Mucosa of gallbladder (tissue), 1 donor: ENCODE data around the gene ZNF555. TPM values are rescaled to one million over a fixed set of nuclear protein-coding genes. Genes with fewer than 3 reads are reported as not detected.

Experiments used
- DNase-seq: peaks from one replicate; pipeline ENCODE4 v3.0.0-alpha.2; 2020; ENCODE audit warnings: low spot score
- total RNA-seq: library from RNA; stranded (reverse); gene quantifications from one replicate; pipeline ENCODE4 v1.2.1, GENCODE V29; 2021
- donor health status: DM: no; HTN: no; CAD: no.

Gene ZNF555
- total RNA-seq, 1 donor from 2014 or later = 5.8 TPM

DNA sequence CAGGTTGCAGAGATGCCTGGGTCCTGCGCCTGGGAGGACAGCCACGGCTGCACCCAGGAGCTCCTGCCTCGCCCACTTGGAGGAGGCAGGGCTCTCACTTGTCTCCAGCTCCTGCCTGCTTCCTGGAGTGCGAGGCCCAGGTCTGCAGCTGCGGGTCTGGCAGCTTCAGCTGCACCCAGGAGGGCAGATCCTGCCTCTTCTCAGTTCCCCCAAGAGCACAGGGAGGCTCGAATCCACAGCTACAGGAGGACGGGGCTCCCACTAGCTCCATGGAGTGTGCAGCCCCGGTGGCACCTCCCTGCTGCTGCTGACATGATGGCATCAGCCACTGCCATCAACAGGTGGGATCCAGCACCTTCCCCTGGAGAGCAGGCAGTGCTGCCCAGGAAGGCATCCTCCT is 17.1 kb upstream of the ZNF555 start:
- DNase-seq = no peak

GRCh38 chr19:2827022-2827421 is 14.3 kb upstream of the ZNF555 start:
- no peak for DNase-seq

- no peak for DNase-seq
These were observed 13.3 kb upstream of the ZNF555 start for GRCh38 chr19:2827840-2828489.

DNA sequence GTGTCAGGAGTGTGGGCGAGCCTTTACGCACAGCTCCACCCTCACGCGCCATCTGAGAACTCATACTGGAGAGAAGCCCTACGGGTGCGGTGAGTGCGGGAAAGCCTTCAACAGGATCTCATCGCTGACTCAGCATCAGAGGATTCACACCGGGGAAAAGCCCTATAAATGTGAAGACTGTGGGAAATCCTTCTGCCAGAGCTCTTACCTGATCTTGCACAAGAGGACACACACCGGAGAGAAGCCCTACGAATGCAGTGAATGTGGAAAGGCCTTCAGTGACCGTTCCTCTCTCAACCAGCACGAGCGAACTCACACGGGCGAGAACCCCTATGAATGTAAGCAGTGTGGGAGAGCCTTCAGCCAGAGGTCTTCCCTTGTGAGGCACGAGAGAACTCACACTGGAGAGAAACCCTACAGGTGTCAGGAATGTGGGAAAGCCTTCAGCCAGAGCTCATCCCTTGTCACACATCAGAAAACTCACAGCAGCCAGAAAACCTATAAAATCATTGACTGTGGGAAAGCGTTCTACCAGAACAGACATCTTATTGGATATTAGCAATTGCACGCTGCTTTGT is 6.9 kb upstream of the ZNF555 start:
- DNase-seq = no peak

DNA sequence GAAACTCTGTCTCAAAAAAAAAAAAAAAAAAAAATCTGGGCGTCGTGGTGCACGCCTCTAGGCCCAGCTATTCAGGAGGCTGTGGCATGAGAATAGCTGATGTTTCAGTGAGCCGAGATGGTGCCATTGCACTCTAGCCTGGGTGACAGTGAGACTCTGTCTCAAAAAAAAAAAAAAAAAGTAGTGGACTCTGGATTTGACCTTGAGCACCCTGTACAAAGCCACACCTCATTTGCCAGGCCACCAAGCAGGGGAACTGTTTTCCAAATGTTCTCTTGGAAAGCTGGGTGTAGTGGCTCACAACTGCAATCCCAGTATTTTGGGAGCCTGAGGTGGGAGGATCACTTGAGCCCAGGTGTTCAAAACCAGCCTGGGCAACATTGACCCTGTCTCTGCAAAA is 3.8 kb upstream of the ZNF555 start:
- no peak for DNase-seq

- DNase-seq = no peak
These were observed 740 bp downstream of the ZNF555 start for GRCh38 chr19:2841855-2842574.

GRCh38 chr19:2845107-2845506 is 3.8 kb downstream of the ZNF555 start:
- DNase-seq = no peak

- DNase-seq = no peak
These were observed 5.1 kb downstream of the ZNF555 start for GRCh38 chr19:2846180-2846894.

DNA sequence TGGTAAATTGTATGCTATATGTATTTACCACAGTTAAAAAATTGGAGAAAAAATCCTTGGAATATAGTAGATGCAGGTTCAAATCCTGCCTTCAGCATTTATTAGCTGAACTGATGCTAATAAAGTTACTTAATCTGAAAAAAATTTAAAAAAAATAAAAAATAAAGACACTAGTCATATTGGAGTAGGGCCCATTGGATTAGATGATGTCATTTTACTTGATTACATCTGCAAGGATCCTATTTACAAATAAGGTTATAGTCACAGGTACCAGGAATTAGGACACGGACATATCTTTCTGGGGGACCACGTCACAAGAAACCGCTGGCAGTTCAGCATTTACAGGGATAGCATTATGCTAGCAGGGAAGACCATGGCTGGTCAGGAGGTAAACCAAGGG is 6.2 kb downstream of the ZNF555 start:
- no peak for DNase-seq

GRCh38 chr19:2848616-2849015 is 7.3 kb downstream of the ZNF555 start:
- DNase-seq = no peak

DNA sequence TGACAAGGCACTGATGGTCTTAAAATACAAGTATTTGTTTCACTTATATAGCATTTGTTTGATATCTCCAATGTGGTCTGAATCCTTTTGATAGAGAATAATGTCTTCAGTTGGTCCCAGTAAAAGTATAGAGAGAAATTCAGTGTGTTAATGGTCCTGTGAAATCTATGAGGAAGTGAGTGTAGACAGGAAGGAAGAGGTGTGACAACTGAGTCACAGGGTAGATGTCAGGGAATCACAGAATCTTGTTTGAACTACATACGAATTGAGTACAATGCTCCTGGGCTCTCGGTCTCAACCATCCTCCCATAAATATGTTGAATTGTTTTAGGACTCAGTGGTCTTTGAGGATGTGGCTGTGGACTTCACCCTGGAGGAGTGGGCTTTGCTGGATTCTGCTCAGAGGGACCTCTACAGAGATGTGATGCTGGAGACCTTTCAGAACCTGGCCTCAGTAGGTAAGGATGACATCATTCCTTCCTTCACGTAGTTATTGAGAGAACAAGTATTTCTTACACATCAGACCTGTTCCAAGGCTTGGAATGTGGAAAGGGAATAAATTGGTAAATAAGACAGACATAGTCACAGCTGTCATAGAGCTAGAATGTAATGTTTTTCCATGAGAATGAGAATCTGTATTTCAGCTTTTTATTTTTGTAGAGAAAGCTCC is 9.1 kb downstream of the ZNF555 start:
- no peak for DNase-seq

GRCh38 chr19:2852598-2852997 is 11.3 kb downstream of the ZNF555 start:
- no peak for DNase-seq

DNA sequence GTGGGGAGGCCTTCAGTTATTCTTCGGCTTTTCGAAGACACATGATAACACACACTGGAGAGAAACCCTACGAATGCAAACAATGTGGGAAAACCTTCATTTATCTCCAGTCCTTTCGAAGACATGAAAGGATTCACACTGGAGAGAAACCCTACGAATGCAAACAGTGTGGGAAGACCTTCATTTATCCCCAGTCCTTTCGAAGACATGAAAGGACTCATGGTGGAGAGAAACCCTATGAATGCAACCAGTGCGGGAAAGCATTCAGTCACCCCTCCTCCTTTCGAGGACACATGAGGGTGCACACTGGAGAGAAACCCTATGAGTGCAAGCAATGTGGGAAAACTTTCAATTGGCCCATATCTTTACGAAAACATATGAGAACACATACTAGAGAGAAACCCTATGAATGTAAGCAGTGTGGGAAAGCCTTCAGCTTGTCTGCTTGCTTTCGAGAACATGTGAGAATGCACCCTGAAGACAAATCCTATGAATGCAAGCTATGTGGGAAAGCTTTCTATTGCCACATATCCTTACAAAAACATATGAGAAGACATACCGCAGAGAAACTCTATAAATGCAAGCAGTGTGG is 11.8 kb downstream of the ZNF555 start:
- no peak for DNase-seq

- no peak for DNase-seq
These were observed 13.6 kb downstream of the ZNF555 start for GRCh38 chr19:2854849-2855248.

GRCh38 chr19:2856457-2857050 is 15.3 kb downstream of the ZNF555 start:
- DNase-seq = no peak

GRCh38 chr19:2858864-2859263 is 17.6 kb downstream of the ZNF555 start:
- no peak for DNase-seq

DNA sequence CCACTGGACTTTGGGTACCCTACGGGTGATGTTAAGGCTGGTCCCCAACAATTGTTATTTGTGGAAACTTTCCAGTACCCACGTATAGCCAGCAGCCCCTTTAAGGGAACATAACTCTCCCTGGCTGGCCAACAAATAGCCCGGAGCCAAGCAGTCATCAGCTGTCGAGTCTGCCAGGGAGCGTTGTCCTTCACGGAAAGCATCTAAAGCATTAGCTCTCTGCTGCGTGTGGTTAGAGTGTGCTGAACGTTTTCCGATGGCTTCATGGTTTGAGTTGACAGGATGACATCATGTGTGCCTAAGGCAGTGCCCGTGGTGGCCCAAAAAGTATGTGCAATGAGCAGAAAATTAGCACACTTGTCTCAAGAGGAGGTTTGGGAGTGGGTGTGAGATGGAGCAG is 22.5 kb downstream of the ZNF555 start:
- no peak for DNase-seq

GRCh38 chr19:2865334-2866100 is 24.2 kb downstream of the ZNF555 start:
- no peak for DNase-seq

DNA sequence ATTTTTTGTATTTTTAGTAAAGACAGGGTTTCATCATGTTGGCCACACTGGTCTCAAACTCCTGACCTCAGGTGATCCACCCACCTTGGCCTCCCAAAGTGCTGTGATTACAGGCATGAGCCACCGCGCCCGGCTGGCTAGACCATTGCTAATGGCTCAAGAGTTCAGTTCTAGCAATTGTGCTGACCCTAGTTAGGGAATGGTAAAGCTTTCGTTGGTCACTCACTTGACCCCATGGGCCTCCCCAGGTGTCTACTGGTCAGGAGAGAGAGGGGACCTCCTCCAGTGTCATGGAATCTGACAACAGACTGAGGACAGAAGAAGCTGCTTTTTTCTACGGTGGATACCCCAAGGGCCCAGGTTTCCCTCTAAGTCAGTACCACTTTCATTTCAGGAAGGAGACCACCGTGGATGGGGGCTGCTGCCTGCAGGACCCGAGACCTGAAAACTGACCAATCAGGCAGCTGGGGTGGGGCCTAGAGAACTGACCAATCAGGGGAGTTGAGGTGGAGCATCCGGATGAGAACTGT is 25.3 kb downstream of the ZNF555 start:
- DNase-seq = no peak
